ENCODE data around the gene HNRNPUL1. TPM values are rescaled to one million over a fixed set of nuclear protein-coding genes. Genes with fewer than 3 reads are reported as not detected.
"Not testable (repeated sequence)": the region's sequence is repeated elsewhere in the genome, so short reads cannot be mapped to it uniquely, and the experiment has no call there.

The HNRNPUL1 gene
- total RNA-seq, 1 donor from 2014 or later: 126 TPM

- peak overlapping the region; percentile 70 for H3K4me3 Mint-ChIP-seq
- no peak overlapping the region for H3K27ac Mint-ChIP-seq
- no peak for DNase-seq (ENCODE audit: low spot score)
- H3K4me1 Mint-ChIP-seq: peaks cover 38% of the 10 kb centered on the region
- H3K27me3 Mint-ChIP-seq (ENCODE audit: insufficient read depth, low read depth): peaks cover 14% of the 10 kb centered on the region
- Histone ChIP-seq H3K4me1 (peaks cover 14% of the 10 kb centered on the region), H3K79me2 (ENCODE audit: low read depth) (no peaks in the 10 kb centered on the region), H3K27me3 (no peaks in the 10 kb centered on the region), H3K9ac (no peak overlapping the region), H3K36me3 (no peaks in the 10 kb centered on the region), H4K20me1 (ENCODE audit: low read depth) (no peaks in the 10 kb centered on the region), H3K4me3 (no peak overlapping the region), H3K9me3 (ENCODE audit: low read depth) (no peaks in the 10 kb centered on the region), H3K27ac (no peak overlapping the region), H3F3A (ENCODE audit: low read depth) (peaks cover 17% of the 10 kb centered on the region), H3K4me2 (peak overlapping the region; percentile 80), H2AFZ (replicated peaks) (no peak overlapping the region)
- H3K9me3 Mint-ChIP-seq: no peaks in the 10 kb centered on the region
- TF ChIP-seq, protein P1, sequence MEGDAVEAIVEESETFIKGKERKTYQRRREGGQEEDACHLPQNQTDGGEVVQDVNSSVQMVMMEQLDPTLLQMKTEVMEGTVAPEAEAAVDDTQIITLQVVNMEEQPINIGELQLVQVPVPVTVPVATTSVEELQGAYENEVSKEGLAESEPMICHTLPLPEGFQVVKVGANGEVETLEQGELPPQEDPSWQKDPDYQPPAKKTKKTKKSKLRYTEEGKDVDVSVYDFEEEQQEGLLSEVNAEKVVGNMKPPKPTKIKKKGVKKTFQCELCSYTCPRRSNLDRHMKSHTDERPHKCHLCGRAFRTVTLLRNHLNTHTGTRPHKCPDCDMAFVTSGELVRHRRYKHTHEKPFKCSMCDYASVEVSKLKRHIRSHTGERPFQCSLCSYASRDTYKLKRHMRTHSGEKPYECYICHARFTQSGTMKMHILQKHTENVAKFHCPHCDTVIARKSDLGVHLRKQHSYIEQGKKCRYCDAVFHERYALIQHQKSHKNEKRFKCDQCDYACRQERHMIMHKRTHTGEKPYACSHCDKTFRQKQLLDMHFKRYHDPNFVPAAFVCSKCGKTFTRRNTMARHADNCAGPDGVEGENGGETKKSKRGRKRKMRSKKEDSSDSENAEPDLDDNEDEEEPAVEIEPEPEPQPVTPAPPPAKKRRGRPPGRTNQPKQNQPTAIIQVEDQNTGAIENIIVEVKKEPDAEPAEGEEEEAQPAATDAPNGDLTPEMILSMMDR (IDR thresholded peaks at IDR 0.05): no peak
- TF ChIP-seq EZH2phosphoT487 (IDR thresholded peaks at IDR 0.05) (no peak), EZH2 (IDR thresholded peaks at IDR 0.05) (no peak)
- H3K36me3 Mint-ChIP-seq: no peaks in the 10 kb centered on the region
Measured at GRCh38 chr19:41226874-41227390, 37.2 kb upstream of the HNRNPUL1 start.

- H3K27ac ChIP-seq: no peak overlapping the region
- H3F3A ChIP-seq (ENCODE audit: low read depth): peaks cover 10% of the 10 kb centered on the region
- no peak overlapping the region for H3K4me3 ChIP-seq
- H3K4me3 Mint-ChIP-seq: no peak overlapping the region
- H3K9me3 Mint-ChIP-seq: no peaks in the 10 kb centered on the region
- H3K27ac Mint-ChIP-seq: no peak overlapping the region
- H3K4me1 Mint-ChIP-seq: peaks cover 25% of the 10 kb centered on the region
- no peaks in the 10 kb centered on the region for H4K20me1 ChIP-seq (ENCODE audit: low read depth)
- H3K27me3 Mint-ChIP-seq (ENCODE audit: insufficient read depth, low read depth): peaks cover 9% of the 10 kb centered on the region
- H3K79me2 ChIP-seq (ENCODE audit: low read depth): no peaks in the 10 kb centered on the region
- TF ChIP-seq, protein P1 (IDR thresholded peaks at IDR 0.05): no peak
- TF ChIP-seq EZH2phosphoT487 (IDR thresholded peaks at IDR 0.05): no peak
- no peak for TF ChIP-seq EZH2 (IDR thresholded peaks at IDR 0.05)
- no peaks in the 10 kb centered on the region for H3K36me3 Mint-ChIP-seq
- DNase-seq (ENCODE audit: low spot score): no peak
- peaks cover 8% of the 10 kb centered on the region for H3K4me1 ChIP-seq
- H3K9me3 ChIP-seq (ENCODE audit: low read depth): no peaks in the 10 kb centered on the region
- H3K4me2 ChIP-seq: no peak overlapping the region
- H2AFZ ChIP-seq (replicated peaks): no peak overlapping the region
- H3K36me3 ChIP-seq: no peaks in the 10 kb centered on the region
- H3K27me3 ChIP-seq: no peaks in the 10 kb centered on the region
- no peak overlapping the region for H3K9ac ChIP-seq
Measured at GRCh38 chr19:41228486-41228885, 35.7 kb upstream of the HNRNPUL1 start.

- H3K36me3 ChIP-seq; H3K79me2 ChIP-seq (ENCODE audit: low read depth); H3K9me3 Mint-ChIP-seq; H3K27me3 Mint-ChIP-seq (ENCODE audit: insufficient read depth, low read depth); H3K4me2 ChIP-seq; H3K4me3 Mint-ChIP-seq; DNase-seq (ENCODE audit: low spot score); H3F3A ChIP-seq (ENCODE audit: low read depth); H3K27ac ChIP-seq; H3K27me3 ChIP-seq; H3K4me1 ChIP-seq; H3K9ac ChIP-seq; H4K20me1 ChIP-seq (ENCODE audit: low read depth); H2AFZ ChIP-seq (replicated peaks); H3K27ac Mint-ChIP-seq; H3K4me3 ChIP-seq; H3K36me3 Mint-ChIP-seq; H3K9me3 ChIP-seq (ENCODE audit: low read depth): not testable (repeated sequence)
- H3K4me1 Mint-ChIP-seq: peaks cover 16% of the 10 kb centered on the region
Measured at GRCh38 chr19:41229338-41229737, 34.8 kb upstream of the HNRNPUL1 start.

- Histone ChIP-seq H3K4me1 (peaks cover 4% of the 10 kb centered on the region), H4K20me1 (ENCODE audit: low read depth) (no peaks in the 10 kb centered on the region), H3K36me3 (no peaks in the 10 kb centered on the region), H2AFZ (replicated peaks) (no peak overlapping the region), H3K27me3 (no peaks in the 10 kb centered on the region), H3F3A (ENCODE audit: low read depth) (peaks cover 6% of the 10 kb centered on the region), H3K79me2 (ENCODE audit: low read depth) (no peaks in the 10 kb centered on the region), H3K9ac (no peak overlapping the region), H3K27ac (no peak overlapping the region), H3K4me2 (no peak overlapping the region), H3K4me3 (no peak overlapping the region), H3K9me3 (ENCODE audit: low read depth) (no peaks in the 10 kb centered on the region)
- Mint-ChIP-seq H3K4me1 (peaks cover 15% of the 10 kb centered on the region), H3K36me3 (no peaks in the 10 kb centered on the region), H3K9me3 (no peaks in the 10 kb centered on the region), H3K4me3 (no peak overlapping the region), H3K27me3 (ENCODE audit: insufficient read depth, low read depth) (peaks cover 4% of the 10 kb centered on the region), H3K27ac (no peak overlapping the region)
- TF ChIP-seq EZH2phosphoT487 (IDR thresholded peaks at IDR 0.05) (no peak), EZH2 (IDR thresholded peaks at IDR 0.05) (no peak)
- TF ChIP-seq, protein P1 (IDR thresholded peaks at IDR 0.05): no peak
- DNase-seq (ENCODE audit: low spot score): no peak
Measured at GRCh38 chr19:41230067-41230857, 33.9 kb upstream of the HNRNPUL1 start.
